Stimulated activated CD4-positive, alpha-beta T cell treated with anti-CD3 and anti-CD28 coated beads, TNF-alpha, amount 100 ng/mL, for 24 hours (primary cell): Measurements from ENCODE around the gene LRG1.
A peak's percentile ranks its signal among the peaks of the same experiment; 100 is the strongest.

Source experiments
- DNase-seq, 3 experiments: peaks; one replicate each; pipeline ENCODE4 v3.0.0-alpha.2; 2020; ENCODE audit warnings: low read depth in 3 of 3

The LRG1 gene, protein sequence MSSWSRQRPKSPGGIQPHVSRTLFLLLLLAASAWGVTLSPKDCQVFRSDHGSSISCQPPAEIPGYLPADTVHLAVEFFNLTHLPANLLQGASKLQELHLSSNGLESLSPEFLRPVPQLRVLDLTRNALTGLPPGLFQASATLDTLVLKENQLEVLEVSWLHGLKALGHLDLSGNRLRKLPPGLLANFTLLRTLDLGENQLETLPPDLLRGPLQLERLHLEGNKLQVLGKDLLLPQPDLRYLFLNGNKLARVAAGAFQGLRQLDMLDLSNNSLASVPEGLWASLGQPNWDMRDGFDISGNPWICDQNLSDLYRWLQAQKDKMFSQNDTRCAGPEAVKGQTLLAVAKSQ

DNA sequence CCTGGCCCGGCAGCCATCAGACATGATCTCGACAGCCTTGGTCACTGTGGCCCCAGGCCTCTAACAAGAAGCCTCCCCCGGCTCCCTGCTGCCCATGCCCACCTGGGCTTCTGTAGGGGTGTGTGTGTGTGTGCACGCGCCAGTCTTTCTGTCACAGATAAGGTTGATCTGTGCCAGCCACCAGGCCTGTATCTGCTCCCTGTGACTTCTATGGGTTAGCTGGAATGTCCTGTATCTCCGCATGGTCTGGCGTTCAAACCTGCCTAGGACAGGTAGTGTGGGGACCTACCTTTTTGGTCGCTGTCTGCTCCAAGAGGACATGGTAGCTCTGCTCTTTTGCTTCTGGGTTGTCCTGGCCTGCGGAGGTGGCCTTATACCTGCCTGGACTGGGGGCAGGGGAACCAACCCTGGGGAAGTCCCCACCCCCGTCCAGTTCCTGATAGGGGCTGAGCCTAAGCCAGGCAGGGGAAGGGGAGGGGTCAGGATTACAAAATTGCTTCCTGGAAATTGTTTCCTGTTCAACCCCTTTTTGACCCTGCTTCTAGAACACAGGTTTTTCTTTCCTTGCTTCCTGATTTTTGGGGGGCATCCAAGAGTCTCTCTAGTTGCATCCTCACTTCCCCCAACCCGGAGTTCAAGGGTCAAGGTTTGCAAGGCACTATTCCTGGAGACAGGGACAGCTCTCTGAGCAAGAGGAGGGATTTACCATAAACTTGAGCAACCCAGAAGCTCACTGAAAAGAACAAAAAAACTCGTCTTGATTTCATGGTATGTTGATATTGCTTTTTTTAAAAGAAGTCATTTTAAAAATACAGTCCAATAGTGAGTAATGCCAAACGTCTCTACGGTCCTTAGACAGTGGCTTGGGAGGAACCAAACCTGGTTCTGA is at the start of gene LRG1:
TSS of gene LRG1 (minus strand) at position 344 of the 889 bp plus-strand sequence. CDS start at position 321, 23 bp downstream.
- DNase-seq, result no peak

DNA sequence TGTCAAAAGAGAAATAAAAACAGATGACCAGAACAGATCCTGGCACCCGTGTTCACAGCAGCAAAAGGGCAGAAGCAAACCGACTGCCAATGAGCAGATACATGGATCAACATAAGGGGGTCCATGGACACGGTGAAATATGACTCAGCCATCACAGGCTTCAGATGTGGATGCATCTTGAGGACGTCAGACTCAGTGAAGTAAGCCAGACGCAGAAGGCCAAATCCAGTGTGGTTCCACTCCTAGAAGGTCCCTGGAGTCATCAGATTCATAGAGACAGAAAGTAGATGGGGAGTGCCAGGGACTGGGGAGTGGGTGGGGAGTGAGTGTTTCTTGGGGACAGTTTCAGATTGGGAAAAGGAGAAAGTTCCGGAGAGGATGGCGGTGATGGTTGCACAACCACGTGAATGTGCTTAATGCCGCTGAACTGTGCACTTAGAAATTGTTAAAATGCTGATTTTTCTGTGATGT is 48.5 kb upstream of the LRG1 start:
- DNase-seq, result no peak

DNA sequence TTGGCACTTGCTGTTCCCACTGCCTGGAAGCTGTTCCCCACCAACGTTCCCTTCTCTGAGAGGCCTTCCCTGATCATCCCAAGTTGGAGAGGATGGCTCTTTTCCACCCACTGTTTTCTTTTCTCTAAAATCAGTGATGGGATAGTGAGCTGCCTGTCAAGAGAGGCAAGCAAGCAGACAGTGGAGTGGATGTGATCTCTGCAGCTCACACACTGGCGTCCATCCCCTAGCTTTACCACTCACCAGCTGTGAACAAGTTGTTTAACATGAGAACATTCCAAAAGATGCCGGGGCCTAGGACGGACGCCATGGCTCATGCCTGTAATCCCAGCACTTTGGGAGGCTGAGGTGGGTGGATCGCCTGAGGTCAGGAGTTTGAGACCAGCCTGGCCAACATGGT is 47.7 kb upstream of the LRG1 start:
- DNase-seq, result no peak

DNA sequence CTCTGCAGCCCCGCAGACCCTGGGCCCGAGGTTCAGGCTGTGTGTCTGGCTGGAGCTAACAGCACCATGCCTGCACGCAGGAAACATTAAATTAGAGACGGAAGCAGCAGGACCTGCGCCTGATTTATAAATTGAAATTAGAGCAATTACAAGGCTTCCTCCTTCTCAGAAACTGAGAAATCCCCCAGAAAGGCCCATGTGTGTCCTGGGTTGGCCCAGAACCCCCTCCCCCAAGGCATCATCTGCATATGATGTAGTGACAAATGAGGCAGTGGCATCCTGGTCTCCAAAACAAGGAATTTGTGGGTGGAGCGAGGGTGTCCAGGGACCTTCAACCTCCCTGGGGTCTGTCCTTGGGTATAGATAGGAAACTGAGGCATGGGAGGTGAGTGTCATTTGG is 46.9 kb upstream of the LRG1 start:
- no peak for DNase-seq

DNA sequence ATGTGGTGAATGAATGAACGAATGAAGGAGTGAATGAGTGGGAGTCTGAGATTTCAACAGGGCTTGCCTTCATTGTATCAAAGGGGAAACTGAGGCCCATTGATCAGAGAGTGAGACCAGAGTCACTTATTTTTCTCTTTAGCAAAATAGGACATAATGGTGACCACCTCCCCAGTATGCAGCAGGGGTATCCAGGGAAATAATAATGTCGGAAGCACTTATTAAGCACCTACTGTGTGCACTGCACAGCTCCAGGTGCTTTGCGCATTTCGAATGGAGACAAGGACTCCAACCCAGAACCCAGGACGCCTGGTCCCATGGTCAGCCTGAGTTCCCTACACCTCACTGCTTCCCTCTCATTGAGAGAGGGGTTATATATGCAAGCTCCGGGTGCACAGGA is 46.4 kb upstream of the LRG1 start:
- no peak for DNase-seq

DNA sequence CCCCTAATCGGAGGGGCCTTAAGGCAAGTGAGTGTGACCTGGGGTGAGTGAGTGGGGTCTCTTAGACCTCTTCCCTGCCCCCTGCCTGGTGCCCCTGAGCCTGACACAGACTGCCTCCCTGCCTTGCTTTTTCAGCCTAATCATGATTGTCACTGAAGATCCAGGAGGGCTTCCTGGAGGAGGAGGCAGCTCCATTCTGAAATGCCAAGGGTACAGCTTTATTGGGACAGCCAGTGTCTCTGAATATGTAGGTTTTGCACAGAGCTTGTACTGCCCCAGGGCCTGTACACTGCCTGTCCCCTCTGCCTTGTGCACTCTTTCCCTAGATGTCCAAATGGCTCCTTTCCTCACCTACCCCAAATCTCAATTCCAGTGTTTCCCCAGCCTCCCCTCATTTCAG is 45.7 kb upstream of the LRG1 start:
- DNase-seq, result no peak

DNA sequence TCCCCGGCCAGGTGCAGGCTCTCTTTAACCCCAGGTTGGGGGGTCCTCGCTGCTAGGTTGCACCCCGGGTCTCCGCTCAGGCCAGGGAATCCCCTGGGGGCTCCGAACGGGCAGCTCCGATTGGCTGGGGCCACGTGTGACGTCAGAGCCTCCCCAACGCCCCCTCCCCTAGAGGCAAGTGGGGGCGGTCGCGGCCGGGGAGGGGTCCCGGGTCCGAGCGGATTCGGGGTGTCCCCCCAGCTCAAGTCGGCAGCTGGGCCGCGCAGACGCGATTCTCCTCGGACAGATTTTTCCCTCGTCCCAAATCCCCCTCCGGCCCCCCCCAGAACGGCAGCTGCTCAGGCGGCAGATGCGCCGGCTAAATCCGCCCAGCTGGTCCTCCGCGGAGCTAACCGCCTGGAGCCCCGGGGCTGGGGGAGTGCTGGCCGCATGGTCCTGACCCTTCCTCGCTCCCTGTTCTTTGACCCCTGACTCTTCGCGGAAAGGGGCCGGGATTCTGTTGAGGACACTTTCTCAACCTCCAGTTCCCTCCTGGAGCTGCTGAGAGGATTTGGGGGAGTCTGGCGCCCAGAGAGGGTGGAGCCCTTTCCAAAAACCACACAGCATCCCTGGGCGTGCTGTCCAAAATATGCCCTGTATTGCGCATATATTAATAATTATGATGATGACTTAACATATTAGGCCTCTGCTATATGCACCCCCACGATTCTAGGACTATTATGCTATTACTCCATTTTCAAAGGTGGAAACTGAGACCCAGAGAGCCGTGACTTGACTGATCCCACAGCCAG is 45.0 kb upstream of the LRG1 start:
- DNase-seq, result no peak

DNA sequence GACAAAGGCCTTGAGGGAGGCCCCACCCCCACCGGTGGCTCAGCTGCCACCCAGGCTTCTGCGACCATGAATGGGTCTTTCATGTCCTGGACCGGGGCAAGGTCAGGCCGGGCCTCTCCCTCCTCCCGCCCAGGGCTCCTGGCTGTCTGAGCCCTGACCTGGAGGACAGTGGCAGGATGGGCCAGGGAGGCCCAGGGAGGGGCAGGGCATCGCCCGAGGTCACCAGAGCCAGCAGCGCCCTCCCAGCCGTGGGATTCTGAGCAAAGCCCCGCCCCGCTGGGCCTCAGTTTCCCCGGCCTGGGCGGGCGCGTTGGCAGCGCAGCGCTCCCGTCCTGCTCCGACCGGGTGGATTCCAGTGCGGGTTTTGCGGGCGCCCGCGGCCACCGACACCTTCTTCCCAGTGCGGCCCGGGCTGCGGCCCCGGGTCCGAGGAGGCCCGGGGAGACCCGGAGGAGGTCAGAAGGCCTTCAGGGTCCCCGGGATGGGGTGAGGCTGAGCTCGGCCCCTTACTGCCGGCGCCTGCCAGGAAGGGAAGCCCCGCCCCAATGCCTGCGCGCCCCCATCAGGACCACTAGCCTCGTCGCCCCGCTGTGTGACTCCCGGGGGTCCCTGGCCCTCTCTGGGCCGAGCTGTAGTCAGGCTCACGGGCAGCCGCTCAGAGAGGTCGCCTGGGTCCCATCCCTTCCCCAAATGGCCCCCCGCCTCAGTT is 44.3 kb upstream of the LRG1 start:
- peak in 1 of 3 experiments; percentile 21 for DNase-seq

DNA sequence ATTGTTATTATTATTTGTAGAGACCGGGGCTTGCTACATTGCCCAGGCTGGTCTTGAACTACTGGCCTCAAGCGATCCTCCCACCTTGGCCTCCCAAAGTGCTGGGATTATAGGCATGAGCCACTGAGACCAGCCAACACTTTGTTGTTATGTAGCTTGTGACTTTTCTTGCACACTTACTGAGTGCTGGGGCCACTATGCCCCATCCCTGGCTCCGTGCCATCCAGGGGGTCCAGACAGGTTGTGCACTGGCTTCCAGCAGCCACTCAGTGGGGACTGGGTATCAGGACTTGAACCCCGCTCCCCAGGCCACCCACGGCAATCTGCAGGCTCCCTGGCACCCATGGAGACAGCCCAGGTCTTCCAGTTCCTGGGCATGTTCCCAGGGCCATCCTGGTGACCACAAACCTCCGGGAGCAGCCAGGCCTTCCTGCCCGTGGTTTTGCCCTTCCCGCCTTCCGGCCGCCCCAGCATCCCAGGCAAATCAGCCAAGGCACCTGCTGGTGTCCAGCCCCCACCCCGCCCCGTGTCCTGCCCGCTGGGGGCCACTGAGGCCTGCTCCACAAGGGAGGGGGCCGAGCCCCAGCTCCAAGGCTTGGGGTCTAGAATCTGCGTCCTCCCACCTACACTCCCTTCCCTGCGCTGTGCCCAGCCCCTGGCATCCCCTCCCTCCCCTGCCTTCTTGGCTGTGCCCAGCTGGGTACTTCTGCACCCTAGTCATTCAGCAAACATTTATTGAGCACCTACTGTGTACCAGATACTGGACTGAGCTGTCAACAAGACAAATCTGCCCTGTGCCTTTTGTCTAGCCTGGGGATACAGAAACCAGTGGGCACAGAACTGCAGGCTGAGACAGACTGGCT is 43.4 kb upstream of the LRG1 start:
- DNase-seq, result no peak

DNA sequence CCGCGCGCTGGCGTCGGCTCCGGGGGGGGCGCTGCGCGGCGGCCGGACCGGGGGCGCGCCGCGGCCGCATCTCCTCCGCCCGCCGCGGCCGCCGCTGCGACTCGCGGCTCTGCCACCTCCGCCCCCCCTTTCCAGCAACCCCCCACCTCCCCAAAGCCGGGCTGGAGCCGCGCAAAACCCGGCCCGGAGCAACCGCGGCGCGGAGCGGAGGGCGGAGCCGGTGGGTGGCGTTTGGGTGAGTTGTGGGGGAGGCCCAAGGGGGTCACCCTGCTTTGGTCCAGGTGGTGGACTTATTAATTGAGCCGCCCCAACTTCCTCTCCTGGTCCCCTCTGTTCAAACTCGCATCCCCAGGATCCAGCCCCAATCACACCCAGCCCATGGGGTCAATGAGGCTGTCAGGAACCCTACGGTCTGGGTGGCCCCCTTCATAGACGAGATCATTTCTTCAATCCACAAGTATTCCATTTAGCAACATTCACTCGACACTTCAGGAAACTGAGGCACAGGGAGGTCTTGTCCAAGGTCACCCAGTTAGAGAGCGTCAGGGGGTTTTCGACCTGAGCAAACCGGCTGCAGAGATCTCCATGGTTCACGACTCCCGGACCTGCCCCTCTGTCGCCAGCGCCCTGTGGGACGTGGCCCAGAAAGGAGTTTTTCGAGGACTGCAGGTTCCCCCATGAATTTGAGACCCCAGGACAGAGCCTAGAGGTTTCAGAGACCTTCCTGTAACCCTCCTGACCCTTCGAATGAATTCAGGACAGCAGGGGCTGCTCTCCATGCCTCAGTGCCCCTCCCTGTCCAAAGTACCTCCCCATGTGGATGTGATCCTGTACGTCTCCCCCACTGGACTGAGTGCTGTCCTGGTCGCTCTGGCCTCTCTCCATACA is 42.1 kb upstream of the LRG1 start:
- DNase-seq, result peak in 1 of 3 experiments; percentile 26

DNA sequence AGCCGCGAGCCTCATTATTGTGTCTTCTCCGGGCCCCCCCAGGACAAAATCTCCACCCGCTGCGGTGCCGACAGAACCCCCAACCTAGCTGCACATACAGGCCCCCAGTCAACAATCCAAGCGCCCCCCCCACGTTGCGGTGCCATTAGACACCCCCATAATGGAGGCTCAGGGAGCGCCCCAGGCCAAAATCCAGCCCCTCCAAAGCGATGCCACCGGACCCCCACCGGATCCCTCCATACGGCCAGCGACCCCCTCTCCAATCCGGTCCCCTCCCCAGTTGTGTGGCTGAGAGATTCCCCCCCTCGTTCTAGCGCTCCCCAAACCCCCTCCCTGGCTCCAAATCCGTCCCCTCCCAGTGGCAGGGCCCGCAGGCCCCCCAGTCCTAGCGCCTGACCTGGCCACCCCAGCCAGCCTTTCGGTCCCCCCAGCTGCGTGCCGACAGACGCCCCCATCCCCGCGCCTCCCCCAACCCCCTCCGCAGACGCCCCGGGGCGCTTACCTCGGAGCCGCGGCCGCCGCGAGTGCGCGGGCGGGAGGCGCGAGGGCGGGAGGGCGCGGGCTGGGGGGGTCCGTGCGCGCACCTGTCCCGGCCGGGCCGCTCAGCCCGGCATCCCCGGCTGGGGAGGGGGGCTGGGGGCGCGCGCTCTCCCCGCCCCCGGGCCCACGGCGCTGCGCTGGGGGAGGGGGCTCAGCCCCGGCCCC is 41.3 kb upstream of the LRG1 start:
- DNase-seq, result no peak

DNA sequence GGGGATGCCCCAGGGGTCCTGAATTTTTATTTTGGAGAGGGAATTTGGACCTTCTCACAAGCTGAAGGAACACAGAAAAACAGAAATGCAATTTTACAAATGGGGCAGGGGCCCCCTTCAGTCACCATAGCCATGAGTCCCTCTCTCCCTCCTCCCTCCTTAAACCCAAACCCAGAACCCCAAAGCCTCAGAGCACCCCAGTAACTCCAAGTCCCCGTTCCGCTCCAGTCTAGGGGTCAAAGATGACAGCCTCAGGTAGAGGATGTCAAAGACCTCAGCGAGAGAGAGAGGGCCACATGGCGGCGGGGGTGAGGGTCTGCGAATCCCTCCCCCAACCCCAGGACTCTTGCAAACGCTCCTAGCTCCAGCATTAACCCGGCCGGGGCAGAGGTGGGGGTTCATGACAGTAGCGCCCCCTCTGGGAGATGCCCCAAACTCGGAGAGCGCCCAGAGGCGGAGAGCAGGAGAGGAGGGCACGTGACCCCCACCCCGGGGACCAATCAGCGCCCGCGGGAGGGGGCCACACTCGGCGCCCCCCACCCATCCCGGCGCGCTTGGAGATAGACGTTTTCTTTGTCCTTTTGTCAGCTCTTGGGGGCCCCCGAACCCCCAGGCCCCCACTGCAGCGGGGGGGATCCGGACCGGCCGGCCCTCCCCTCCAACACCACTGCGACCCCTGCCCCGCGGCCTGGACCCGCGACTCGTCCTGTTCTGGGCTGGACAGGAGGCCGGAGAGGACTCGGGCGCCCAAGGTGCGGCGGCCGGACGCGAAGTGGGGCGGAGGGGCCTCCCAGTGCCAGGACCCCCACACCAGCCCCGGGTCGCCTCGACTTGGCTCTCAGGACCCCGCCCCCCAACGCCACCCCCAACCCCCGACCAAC is 40.4 kb upstream of the LRG1 start:
- DNase-seq, result no peak

DNA sequence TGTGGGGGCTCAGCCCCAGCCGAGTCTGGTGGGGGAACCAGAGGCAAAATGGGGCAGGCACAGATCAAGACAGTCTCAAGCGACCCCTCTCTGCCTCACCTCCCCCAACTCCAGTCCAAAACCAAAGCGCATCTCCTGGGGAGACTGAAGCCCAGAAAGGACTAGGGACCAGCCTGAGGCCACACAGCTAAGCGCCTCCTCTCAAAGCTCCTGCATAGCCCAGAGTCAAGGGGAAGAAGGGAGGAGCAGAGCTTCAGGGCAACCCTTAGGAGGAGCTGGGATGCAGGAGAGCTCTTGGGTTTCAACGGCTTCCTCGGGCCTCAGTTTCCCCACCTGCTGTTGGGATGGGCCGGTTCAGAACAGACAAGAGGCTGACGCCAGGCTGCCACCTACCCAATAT is 39.6 kb upstream of the LRG1 start:
- DNase-seq, result no peak

DNA sequence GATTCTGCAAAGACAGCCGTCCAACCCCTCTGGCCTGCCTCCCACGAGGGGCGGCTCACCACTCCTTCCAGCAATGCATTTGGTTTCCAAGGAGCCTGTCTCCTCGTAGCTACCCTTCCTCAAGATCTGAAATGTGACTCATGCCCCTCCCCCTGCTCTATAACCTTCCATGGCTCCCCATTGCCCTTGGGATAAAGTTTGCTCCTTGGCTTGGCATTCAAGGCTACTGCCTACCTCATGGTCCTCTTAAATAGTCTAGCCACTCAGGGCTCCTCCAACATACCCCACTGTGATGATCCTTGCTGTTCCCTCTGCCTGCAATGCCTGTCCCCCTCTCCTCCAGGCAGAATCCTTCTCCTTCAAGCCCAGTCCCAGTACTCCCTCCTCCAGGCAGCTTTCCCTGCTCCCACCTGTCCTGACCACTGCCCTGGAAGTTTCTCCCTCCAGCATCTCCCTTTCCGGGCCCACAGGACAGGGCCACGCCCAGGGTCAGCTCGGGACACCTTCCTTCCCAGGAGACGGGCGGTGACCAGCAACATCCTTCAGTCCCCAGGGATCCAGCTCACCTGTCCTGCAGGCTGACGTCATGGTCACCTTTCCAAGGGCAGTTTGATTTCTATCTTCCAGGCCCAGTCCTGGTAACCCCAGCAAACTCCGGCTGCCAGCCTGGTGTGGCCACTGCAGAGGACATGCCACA is 38.9 kb upstream of the LRG1 start:
- no peak for DNase-seq

DNA sequence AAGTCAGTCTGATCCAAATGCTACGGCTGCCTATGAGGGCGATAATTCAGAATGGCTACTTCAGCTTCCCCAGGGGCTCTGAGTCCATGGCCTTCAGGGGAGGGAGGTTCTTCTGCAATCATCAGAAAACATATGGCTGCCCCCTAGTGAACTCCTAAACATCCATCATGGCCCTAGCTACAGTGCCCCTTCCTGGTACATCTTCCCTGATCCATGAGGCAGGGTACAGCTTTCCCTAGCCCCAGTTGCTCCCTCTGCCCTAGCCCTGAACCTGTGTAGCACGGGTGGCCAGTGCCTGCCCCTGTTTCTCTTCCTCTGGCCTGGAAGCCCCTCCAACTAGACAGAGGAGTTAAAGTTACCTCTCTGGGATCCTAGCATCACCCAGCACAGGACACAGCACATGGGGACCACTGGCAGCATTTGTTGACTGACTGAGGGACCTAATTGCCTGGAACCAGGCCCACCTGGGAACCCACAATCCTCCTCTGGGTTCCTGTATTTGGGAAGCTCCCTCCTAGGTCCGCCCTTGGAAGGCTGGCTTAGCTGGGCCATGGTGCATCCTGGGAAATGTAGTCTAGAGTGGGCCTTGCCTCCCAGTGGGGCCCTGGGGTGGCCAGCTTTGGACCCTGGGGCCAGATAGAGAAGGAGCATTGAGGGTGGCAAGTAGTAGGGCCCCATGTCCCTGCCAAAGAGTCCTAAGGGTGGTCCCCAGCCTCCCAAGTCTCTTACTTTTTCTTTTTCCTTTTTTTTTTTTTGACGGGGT is 37.4 kb upstream of the LRG1 start:
- no peak for DNase-seq
